ENCODE results near the gene SUV39H1.

The SUV39H1 gene

DNA sequence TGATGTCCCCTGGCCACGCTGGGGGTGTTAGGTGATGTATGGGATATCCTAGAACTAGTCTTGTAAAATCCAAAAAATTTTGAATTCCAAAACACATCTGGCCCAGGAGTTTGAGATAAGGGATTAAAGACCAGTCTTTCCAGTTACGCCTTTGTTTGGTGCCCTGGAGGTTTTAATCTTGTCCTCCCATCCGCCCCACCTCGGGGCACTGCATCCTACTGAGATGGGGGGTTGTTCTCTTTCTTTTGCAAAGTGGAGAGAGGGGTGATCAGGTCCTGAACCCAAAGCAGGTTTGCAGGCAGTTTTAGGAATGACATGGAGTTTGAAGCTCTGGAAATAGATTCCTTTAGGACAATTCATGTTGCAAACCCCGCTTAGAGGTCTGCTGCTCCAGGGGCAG lies 1.8 kb downstream of the SUV39H1 start:
- no peaks in the 10 kb centered on the region for H3K36me3 Mint-ChIP-seq
- no peaks in the 10 kb centered on the region for H3K27me3 Mint-ChIP-seq
- no peak overlapping the region for H3K27ac Mint-ChIP-seq
- no peaks in the 10 kb centered on the region for H3K9me3 Mint-ChIP-seq (ENCODE audit: low read depth)
- H3K4me3 Mint-ChIP-seq: peak overlapping the region; percentile 89
- H3K4me1 Mint-ChIP-seq (ENCODE audit: low read depth): peaks cover 34% of the 10 kb centered on the region

- Mint-ChIP-seq H3K4me1 (ENCODE audit: low read depth) (peaks cover 32% of the 10 kb centered on the region), H3K36me3 (no peaks in the 10 kb centered on the region), H3K27ac (no peak overlapping the region)
These were observed 3.7 kb downstream of the SUV39H1 start for GRCh38 chrX:48700246-48700645.

DNA sequence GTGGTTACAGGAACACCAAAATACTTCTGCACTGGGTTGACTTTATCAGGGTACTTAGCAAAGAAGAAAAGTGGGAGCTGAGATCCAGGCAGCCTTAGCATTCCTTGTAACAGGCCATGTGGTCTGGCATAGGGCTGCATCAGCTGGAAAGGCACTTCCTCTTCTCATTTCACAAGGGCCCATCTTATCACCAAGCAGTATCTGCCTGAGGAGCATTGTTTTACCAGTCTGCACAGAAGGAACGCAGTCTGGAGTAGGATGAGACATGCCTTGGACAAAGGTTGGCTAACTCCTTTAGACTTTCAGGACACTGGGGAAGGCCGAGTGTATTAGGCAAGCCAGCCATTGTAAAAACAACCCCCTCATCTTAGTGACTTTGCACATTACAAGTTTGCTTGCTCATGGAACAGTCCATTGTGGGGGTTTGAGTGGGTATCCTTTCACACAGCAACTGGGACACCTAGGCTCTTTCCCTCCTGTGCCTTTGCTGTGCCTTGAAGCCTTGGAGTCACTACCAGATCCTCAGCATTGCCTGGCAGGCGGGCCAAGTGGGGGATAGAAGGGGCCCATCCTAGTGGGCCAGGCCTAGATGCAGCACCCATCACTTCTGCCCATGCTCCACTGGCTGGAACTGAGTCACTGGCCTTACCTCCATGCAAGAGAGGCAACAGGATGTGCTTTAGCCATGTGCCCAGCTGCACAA lies 4.6 kb downstream of the SUV39H1 start:
- H3K27ac Mint-ChIP-seq: no peak overlapping the region
- H3K9me3 Mint-ChIP-seq (ENCODE audit: low read depth): no peaks in the 10 kb centered on the region

More at GRCh38 chrX:48700246-48700645, 3.7 kb downstream of the SUV39H1 start:
- Mint-ChIP-seq H3K4me3 (no peak overlapping the region), H3K27me3 (no peaks in the 10 kb centered on the region), H3K9me3 (ENCODE audit: low read depth) (no peaks in the 10 kb centered on the region)

GRCh38 chrX:48702032-48702431 lies 5.5 kb downstream of the SUV39H1 start:
- H3K4me1 Mint-ChIP-seq (ENCODE audit: low read depth): peaks cover 21% of the 10 kb centered on the region
- H3K27me3 Mint-ChIP-seq: no peaks in the 10 kb centered on the region
- H3K27ac Mint-ChIP-seq: no peak overlapping the region
- H3K9me3 Mint-ChIP-seq (ENCODE audit: low read depth): no peaks in the 10 kb centered on the region
- no peaks in the 10 kb centered on the region for H3K36me3 Mint-ChIP-seq
- no peak overlapping the region for H3K4me3 Mint-ChIP-seq

More for the DNA sequence above, 4.6 kb downstream of the SUV39H1 start:
- no peaks in the 10 kb centered on the region for H3K27me3 Mint-ChIP-seq
- H3K4me3 Mint-ChIP-seq: no peak overlapping the region
- H3K4me1 Mint-ChIP-seq (ENCODE audit: low read depth): peaks cover 24% of the 10 kb centered on the region
- no peaks in the 10 kb centered on the region for H3K36me3 Mint-ChIP-seq

GRCh38 chrX:48702716-48703115 lies 6.2 kb downstream of the SUV39H1 start:
- H3K4me1 Mint-ChIP-seq (ENCODE audit: low read depth): peaks cover 14% of the 10 kb centered on the region
- no peaks in the 10 kb centered on the region for H3K27me3 Mint-ChIP-seq
- no peak overlapping the region for H3K4me3 Mint-ChIP-seq
- H3K27ac Mint-ChIP-seq: no peak overlapping the region
- no peaks in the 10 kb centered on the region for H3K36me3 Mint-ChIP-seq
- no peaks in the 10 kb centered on the region for H3K9me3 Mint-ChIP-seq (ENCODE audit: low read depth)

DNA sequence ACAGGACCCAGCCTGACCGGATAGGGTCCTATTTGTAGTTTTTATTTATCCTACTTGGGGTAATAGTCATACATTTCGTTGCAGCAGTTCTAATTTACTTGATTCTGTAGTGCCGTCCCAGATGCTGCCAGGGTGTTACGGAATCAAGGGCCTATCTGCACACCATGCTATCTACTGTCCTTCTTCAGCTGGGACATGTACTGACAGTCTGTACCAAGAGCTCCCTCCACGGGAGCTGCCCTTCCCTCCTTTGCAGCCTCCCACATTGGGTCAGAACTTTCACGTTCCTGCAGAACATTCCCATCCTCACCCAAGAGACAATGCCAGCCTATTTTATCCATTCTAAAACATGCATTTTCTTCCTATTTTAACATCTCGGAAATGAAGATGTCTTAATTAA lies 6.7 kb downstream of the SUV39H1 start:
- Mint-ChIP-seq H3K27me3 (no peaks in the 10 kb centered on the region), H3K36me3 (no peaks in the 10 kb centered on the region), H3K27ac (no peak overlapping the region), H3K4me1 (ENCODE audit: low read depth) (peaks cover 13% of the 10 kb centered on the region), H3K4me3 (no peak overlapping the region), H3K9me3 (ENCODE audit: low read depth) (no peaks in the 10 kb centered on the region)

DNA sequence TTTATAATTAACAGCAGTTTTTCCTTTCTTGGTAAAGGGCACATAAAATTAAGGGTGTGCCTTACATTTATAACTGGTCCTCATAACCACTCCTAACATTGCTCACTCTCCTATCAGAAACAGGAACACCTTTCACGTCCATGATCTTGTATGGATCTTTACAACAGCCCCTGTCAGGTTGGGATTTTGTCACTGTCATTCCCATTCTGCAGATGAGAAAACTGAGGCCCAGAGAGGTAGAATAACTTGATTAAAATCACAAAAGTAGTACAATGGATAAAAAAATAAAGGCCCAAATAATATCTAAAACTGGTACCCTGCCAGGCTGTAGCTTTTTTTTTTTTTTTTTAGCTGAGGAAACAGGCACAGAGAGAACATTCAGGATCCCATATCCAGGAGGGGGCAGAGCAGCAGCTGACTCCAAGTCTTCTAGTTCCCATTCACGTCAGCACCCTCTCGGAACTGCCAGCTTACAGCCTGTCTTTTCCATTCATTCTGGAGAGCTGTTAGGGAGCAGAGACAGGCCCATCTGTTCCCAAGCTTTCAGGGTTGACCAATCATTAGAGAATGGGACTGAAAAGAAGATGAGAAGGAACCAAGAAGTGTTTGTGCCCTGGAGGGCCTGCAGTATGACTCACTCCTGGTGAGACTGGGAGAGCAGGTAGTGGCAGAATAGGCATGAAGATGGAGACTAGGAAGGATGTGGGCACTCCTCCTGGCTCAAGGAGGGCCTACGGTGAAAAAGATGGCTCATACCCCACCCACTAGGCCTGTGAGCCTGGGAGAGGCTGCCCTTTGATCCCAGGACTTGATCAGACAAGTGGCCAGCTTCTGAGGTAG lies 7.3 kb downstream of the SUV39H1 start:
- peaks cover 2% of the 10 kb centered on the region for H3K36me3 Mint-ChIP-seq
- H3K4me1 Mint-ChIP-seq (ENCODE audit: low read depth): peaks cover 15% of the 10 kb centered on the region
- H3K9me3 Mint-ChIP-seq (ENCODE audit: low read depth): no peaks in the 10 kb centered on the region
- H3K4me3 Mint-ChIP-seq: no peak overlapping the region
- no peaks in the 10 kb centered on the region for H3K27me3 Mint-ChIP-seq
- no peak overlapping the region for H3K27ac Mint-ChIP-seq

GRCh38 chrX:48705871-48706270 lies 9.3 kb downstream of the SUV39H1 start:
- H3K9me3 Mint-ChIP-seq (ENCODE audit: low read depth): no peaks in the 10 kb centered on the region
- peaks cover 2% of the 10 kb centered on the region for H3K36me3 Mint-ChIP-seq
- peaks cover 17% of the 10 kb centered on the region for H3K4me1 Mint-ChIP-seq (ENCODE audit: low read depth)
- no peak overlapping the region for H3K27ac Mint-ChIP-seq
- H3K27me3 Mint-ChIP-seq: no peaks in the 10 kb centered on the region
- H3K4me3 Mint-ChIP-seq: no peak overlapping the region

- Mint-ChIP-seq H3K9me3 (ENCODE audit: low read depth) (no peaks in the 10 kb centered on the region), H3K27me3 (no peaks in the 10 kb centered on the region), H3K4me3 (no peak overlapping the region), H3K4me1 (ENCODE audit: low read depth) (peaks cover 47% of the 10 kb centered on the region), H3K27ac (no peak overlapping the region), H3K36me3 (peaks cover 2% of the 10 kb centered on the region)
These were observed 13.1 kb downstream of the SUV39H1 start for GRCh38 chrX:48709522-48710112.

GRCh38 chrX:48711162-48711928 lies 14.8 kb downstream of the SUV39H1 start:
- Mint-ChIP-seq H3K9me3 (ENCODE audit: low read depth) (no peaks in the 10 kb centered on the region), H3K36me3 (peaks cover 2% of the 10 kb centered on the region), H3K4me1 (ENCODE audit: low read depth) (peaks cover 64% of the 10 kb centered on the region), H3K4me3 (peak overlapping the region; percentile 27), H3K27ac (peak overlapping the region; percentile 59), H3K27me3 (no peaks in the 10 kb centered on the region)

- peaks cover 2% of the 10 kb centered on the region for H3K36me3 Mint-ChIP-seq
- peak overlapping the region; percentile 27 for H3K4me3 Mint-ChIP-seq
- H3K9me3 Mint-ChIP-seq (ENCODE audit: low read depth): no peaks in the 10 kb centered on the region
- H3K27me3 Mint-ChIP-seq: no peaks in the 10 kb centered on the region
- H3K27ac Mint-ChIP-seq: peak overlapping the region; percentile 59
- peaks cover 69% of the 10 kb centered on the region for H3K4me1 Mint-ChIP-seq (ENCODE audit: low read depth)
These were observed 15.5 kb downstream of the SUV39H1 start for GRCh38 chrX:48711929-48712505.

GRCh38 chrX:48713847-48714246 lies 17.3 kb downstream of the SUV39H1 start:
- Mint-ChIP-seq H3K4me1 (ENCODE audit: low read depth) (peaks cover 78% of the 10 kb centered on the region), H3K27ac (peak overlapping the region; percentile 88), H3K36me3 (no peaks in the 10 kb centered on the region), H3K27me3 (no peaks in the 10 kb centered on the region), H3K4me3 (peak overlapping the region; percentile 11), H3K9me3 (ENCODE audit: low read depth) (no peaks in the 10 kb centered on the region)

- Mint-ChIP-seq H3K4me3 (peak overlapping the region; percentile 11), H3K4me1 (ENCODE audit: low read depth) (peaks cover 84% of the 10 kb centered on the region), H3K27ac (peak overlapping the region; percentile 36)
These were observed 18.0 kb downstream of the SUV39H1 start for GRCh38 chrX:48714573-48714972.

GRCh38 chrX:48715072-48715471 lies 18.5 kb downstream of the SUV39H1 start:
- H3K36me3 Mint-ChIP-seq: no peaks in the 10 kb centered on the region
- H3K27me3 Mint-ChIP-seq: no peaks in the 10 kb centered on the region
- H3K4me1 Mint-ChIP-seq (ENCODE audit: low read depth): peaks cover 84% of the 10 kb centered on the region
- H3K27ac Mint-ChIP-seq: peak overlapping the region; percentile 36
- peak overlapping the region; percentile 11 for H3K4me3 Mint-ChIP-seq
- H3K9me3 Mint-ChIP-seq (ENCODE audit: low read depth): no peaks in the 10 kb centered on the region

More at GRCh38 chrX:48714573-48714972, 18.0 kb downstream of the SUV39H1 start:
- H3K27me3 Mint-ChIP-seq: no peaks in the 10 kb centered on the region
- H3K36me3 Mint-ChIP-seq: no peaks in the 10 kb centered on the region
- no peaks in the 10 kb centered on the region for H3K9me3 Mint-ChIP-seq (ENCODE audit: low read depth)
